ENCODE results near the gene FASLG. TPM values are rescaled to one million over a fixed set of nuclear protein-coding genes. Genes with fewer than 3 reads are reported as not detected.
A peak's percentile ranks its signal among the peaks of the same experiment; 100 is the strongest.
"Not testable (repeated sequence)": the region's sequence is repeated elsewhere in the genome, so short reads cannot be mapped to it uniquely, and the experiment has no call there.

The FASLG gene, protein sequence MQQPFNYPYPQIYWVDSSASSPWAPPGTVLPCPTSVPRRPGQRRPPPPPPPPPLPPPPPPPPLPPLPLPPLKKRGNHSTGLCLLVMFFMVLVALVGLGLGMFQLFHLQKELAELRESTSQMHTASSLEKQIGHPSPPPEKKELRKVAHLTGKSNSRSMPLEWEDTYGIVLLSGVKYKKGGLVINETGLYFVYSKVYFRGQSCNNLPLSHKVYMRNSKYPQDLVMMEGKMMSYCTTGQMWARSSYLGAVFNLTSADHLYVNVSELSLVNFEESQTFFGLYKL
- not detected in 2 replicates for total RNA-seq (2014; rRNA removed; shearing (Covaris generic))

DNA sequence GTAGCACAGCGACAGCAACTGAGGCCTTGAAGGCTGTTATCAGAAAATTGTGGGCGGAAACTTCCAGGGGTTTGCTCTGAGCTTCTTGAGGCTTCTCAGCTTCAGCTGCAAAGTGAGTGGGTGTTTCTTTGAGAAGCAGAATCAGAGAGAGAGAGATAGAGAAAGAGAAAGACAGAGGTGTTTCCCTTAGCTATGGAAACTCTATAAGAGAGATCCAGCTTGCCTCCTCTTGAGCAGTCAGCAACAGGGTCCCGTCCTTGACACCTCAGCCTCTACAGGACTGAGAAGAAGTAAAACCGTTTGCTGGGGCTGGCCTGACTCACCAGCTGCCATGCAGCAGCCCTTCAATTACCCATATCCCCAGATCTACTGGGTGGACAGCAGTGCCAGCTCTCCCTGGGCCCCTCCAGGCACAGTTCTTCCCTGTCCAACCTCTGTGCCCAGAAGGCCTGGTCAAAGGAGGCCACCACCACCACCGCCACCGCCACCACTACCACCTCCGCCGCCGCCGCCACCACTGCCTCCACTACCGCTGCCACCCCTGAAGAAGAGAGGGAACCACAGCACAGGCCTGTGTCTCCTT, at the start of gene FASLG:
TSS of gene FASLG (plus strand) at position 233 of the 583 bp plus-strand sequence. CDS start at position 332, 99 bp downstream.
- DNase-seq (ENCODE audit: low spot score): no peak

DNA sequence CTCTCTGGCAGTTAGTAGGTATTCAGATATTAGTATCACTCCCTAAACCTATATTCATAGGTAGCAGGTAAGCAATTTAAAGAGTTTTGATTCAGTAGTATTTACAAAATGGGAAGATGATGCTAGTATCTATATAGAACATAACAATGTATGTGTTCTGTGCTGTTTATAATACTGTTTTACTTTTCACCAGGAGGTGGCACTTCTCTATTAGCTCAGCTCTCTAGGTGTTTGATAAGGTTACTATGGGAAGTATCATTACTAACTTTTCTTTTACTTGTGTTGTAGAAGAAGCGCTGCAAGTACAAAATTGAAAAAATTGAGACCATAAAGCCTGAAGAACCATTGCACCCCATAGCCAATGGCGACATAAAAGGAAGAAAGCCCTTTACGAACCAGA, 49.4 kb upstream of the FASLG start:
- peak; percentile 32 for DNase-seq (ENCODE audit: low spot score)

DNA sequence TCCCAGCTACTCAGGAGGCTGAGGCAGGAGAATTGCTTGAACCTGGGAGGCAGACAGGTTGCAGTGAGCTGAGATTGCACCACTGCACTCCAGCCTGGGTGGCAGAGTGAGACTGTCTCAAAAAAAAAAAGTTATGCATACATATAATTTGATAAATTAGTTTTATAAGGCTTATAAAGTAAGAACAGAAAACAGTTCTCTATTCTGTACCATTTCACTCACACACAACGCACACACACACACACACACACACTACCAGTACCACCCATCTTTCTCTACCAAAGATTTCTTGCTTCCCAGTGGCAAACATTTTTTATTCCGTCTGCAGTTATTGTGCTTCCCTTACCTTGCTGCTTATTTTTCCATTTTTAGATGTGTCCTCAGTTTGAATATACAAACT, 46.4 kb upstream of the FASLG start:
- no peak for DNase-seq (ENCODE audit: low spot score)

DNA sequence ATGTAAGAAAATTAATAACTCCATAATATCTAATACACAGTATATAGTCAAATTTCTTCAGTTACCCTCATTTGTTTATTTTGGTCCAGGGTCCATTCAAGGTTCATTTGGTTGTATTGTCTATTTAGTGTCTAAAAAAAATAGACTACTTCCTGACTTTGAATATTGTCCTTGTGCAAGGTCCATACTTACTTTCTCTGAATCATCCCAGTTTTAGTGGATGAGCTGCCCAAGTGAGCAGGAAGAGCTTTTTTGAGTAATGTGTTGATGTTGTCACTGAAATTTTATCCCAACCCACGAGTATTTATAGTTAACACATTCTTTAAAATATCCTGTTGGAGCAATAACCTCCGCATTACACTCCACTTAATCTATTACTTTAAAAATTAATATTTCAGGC, 45.6 kb upstream of the FASLG start:
- no peak for DNase-seq (ENCODE audit: low spot score)

DNA sequence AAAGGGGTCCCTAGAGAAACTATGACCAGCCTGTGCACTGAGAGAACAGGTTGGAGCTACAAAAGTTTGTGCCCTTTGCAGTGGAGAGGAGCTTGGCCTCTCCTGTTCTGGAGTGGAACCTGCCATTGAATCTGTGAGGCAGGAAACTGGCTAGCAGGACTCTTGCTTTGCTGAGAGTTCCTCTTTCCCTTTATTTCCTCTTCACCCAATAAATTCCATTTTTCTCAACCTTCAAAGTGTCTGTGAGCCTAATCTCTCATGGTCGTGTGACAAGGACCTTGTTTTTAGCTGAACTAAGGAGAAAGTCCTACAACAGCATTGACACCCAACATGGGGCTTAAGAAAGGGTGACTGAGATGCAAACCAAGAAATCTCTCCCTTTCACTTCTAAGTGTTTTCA, 42.7 kb upstream of the FASLG start:
- DNase-seq (ENCODE audit: low spot score): no peak

DNA sequence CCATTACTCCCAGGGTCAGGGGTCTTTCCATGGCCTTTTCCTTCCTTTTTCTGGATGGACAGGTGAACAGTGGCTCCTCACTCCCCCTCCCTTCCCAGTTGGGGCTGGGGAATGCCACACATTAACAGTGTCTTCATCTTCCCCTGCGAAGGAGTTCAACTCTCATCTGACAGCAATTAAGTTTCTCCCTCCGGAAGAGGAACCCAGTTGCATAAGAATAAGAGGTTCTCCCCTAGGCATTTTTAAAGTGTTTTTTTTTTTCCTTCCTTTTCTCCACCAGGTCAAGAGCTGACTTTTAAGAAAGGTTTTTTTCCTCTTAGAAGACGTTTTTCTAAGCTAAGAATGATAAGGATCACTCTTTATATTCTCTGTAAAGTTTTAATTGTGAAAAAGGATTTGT, 42.3 kb upstream of the FASLG start:
- DNase-seq (ENCODE audit: low spot score): no peak

DNA sequence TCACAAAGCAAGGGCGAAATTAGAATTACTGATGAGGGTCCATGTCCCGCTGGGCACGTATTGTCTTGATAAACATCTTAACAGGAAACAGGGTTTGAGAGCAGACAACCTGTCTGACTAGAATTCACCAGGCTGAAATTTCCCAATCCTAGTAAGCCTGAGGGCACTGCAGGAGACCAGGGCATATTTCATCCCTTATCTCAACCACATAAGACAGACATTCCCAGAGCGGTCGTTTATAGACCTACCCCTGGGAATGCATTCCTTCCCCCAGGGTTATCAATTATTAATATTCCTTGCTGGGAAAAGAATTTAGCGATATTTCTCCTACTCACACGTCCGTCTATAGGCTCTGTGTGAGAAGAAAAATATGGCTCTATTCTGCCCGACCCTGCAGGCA, 38.3 kb upstream of the FASLG start:
- not testable (repeated sequence) for DNase-seq (ENCODE audit: low spot score)

DNA sequence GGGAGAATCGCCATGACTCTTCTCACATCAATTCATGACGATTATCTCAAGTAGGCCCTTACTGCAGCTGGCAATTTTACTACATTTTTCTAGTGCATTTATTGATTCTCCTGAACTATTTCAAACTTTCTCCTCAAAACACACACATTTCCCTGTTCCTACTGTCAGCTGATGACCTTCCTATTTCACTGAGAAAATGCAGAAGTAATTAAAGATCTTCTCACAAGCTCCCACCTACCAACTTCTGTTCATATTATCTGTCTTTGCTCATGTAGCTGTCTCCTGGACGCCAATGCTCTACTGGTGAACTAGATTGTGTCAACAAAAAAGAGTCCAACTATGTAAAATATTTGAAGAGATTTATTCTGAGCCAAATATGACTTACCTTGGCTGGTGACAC, 36.4 kb upstream of the FASLG start:
- no peak for DNase-seq (ENCODE audit: low spot score)

DNA sequence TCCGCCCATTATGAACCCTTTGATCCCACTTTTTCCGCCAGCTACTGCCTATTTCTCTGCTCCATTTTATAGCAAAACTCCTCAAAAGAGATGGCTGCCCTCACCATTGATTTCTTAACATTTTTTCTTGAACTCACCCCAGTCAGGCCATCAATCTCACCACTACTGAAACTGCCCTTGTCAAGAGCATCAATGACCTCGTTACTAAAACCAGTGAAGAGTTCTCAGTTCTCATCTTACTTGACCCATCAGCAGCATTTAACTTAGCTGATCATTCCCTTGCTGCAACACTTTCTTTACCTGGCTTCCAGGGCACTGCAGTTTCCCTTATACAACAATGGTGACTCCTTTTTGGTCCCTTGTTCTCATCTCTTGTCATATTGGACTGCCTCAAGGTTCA, 35.2 kb upstream of the FASLG start:
- DNase-seq (ENCODE audit: low spot score): no peak

DNA sequence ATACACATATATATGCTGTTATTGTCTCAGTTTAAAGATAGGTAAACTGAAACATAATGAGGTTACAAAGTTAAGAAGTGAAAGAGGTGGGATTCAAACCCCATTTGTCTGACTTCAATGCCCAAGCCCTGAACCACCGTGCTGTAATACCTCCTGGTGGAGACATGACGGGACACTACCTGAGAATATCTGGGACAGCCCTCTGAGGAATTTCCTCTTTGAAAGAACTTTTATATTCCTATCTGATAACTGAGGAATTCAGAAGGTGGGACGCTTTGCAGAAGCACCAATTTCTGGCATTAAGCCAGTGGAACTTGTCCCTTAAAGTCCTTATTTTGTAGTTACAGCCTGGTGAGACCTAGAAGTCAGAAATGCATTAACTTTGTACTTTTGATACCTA, 32.1 kb upstream of the FASLG start:
- no peak for DNase-seq (ENCODE audit: low spot score)

DNA sequence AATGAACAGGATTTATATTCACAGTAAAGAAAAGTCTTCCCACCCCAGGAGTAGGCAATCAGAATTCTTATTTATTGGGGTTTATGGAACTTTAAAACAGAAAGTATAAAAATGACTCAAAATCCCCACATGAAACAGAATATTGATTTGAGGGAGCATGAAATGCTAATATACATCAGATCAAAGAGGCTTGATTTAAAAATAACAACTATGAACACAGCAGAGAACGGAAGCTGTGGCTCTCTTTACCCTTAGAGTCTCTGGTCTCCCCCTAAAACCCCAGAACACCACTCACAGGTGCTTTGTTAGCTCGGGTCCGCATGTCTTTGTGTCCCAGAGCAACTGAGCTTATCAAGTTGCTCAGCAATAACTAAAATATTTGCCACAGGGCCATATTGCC, 31.2 kb upstream of the FASLG start:
- DNase-seq (ENCODE audit: low spot score): no peak

DNA sequence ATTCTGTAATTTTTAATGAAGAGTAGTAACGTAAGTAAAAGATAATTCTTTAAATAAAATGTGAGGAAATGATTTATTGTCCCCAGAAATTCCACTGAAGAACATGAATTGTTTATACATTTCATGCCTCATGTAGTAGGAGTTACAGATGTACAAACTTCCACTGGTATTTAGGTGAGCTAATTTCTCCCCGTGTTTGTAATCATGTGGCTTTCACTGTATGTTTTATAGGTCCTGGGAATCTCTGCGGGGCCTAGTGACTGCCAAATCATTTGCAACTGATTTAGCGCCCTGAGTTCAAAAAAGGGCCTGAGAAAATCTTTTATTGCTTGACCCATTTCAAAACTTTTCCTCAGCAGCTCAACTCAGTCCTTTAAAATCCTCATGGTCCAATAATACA, 30.5 kb upstream of the FASLG start:
- no peak for DNase-seq (ENCODE audit: low spot score)

DNA sequence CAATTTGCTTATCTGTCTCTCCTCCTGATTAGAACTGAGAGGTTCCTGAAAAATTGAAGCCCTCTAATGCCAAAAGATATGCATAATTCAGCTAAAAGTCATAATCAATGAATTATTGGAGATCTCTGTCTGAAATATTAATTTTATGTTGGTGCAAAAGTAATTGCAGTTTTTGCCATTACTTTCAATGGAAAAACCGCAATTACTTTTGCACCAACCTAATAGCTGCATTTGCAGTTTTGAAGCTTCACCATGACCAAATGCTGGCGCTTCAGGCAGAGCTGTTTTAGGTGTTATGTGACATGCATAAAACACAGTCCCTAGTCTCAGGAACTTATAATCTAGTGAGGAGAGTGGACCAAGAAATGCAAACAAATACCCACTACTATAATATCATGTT, 29.7 kb upstream of the FASLG start:
- no peak for DNase-seq (ENCODE audit: low spot score)

DNA sequence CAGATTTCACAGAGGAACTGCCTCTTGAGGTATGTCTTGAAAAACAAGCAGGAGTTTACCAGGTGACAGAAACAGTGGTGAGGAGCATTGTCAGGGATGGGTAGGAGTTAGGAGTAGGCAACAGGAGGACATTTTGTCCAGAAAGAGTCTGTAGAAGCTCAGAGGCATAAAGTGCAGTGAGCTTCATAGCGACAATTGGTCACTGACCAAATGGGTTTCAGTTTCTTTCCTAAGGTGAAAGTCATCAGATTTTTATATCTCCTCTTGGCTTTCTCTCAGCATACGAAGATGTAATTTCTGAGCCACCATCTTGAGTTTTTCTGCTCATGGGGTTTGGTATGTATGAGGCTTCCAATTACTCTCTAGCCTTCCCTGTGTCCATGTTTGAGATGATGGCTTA, 29.3 kb upstream of the FASLG start:
- DNase-seq (ENCODE audit: low spot score): no peak

DNA sequence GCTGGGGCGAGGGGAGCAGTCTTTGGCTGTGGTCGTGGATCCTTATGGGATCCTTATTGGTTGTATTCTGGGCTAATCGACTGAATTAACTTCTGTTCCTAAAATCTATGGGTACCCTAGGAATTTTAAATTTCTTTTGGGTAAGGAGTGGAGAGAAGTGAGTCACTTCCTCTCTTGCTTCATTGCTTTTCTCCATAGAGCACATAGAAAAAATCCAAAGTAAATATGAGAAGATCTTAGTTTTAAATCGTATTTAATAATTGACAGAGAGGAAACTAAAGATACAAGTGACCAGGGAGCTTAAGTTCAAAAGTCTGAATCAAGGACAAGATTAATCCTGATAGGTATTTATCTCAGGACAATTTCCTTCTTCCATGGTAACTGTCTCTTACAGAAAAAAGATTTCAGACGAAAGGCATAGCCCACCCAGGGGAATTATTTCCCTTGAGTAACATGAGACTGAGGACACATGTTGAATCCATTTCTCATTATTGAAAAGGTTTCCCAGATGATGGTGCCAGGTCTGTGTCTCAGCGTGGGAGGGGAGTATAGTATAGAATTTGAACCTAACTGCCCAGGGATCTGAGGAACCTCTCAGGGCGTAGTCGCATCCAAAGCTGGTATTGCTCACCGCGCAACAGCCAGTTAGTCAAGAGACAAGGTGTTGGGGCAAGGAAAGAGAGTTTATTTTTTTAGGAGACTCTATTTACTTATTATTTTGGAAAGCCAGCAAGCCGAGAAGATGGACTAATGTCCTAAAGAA, 28.7 kb upstream of the FASLG start:
- DNase-seq (ENCODE audit: low spot score): no peak

DNA sequence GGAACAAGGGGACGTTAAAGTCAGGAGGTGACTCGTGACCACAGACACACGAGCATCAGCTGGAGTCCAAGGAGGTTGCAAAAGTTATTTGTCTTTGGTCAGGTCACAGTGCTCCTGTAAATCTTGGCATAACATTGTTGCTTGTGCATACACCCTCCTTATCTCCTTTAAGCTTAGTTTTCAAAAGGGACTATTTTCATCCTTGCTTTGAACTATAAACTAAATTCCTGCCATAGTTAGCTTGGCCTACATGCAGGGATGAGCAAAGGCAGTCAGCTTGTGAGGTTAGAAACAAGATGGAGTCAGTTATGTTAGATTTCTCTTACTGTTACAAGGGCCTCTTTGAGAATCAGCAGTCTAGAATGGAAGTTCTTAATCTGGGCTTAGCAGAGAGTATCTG, 28.0 kb upstream of the FASLG start:
- DNase-seq (ENCODE audit: low spot score): no peak

DNA sequence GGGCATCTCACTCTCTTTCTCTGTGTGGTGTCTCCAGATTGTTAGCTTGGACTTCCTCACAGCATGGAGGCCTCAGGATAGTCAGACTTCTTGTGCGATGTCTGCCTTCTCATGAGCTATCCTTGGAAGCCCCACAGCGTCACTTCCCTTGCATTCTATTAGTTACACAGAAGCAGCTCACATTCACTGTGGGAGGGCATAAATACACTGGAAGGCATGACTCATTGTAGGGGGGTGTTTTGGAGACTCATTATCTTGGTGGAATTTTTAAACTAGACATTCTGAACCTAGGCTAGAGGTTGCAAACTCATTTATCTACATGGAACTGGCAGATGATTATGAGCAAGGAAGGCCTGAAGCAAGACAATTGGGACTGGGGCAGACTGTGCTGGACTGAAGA, 21.4 kb upstream of the FASLG start:
- DNase-seq (ENCODE audit: low spot score): peak; percentile 96

DNA sequence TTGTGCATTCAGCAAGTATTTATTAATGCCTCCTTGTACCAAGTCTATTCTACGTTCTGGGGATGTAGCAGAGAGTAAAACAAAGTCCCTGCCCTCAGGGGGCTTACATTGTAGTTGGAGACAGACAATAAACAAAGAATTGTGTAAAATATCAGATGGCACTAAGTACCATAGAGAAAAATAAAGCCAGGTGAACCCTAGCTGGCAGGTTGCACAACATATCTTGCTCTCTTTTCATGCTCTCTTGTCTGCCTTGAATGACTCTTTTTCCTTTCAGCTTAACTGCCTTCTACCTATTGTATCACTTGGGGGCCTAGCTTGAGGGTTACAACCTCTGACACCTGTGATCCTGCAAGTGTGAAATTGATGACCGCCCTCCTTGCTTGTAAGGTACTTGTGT, 20.7 kb upstream of the FASLG start:
- DNase-seq (ENCODE audit: low spot score): no peak

DNA sequence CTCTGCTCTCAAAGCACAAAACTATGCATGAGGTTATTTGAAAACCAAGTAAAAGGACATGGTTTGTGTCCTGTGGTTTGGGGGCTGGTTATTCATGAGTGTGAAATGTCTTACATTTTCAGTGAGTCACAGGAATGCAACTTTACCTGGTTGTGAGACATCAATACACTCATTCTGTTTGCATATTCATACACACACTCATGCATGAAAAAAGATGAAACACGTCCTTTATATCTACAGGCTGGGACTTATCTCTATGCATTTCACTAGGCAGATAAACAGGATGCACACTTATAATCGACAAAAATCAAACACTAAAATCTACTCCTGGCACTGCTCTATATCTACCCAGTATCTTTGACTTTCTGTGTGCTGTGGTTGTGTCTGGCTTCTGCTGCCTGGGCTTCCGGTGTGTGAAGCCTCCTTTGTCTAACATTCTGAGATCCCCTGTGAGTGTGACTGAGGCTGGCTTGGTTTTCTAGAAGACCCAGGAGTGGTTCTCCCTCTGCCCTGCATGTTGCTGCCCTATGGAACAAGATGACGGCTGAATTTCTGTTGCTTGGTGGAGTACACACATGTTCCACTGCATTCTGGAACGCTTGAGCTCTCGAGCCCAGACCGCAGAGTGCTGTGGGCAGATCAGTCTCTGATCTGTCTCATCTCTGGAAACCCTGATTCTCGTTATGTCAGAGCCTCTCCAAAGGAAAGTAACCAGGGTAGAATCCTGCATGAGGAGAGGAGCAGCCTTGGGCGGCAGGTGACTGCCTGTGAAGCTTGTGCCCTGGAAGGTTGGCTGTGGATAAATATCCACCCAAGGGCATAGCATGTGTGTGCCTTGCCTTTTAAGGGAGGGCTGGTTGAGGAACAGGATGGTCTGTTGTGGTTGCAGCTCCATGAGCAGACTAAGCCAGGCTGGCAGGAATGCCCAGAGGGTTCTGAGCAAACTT, 19.7 kb upstream of the FASLG start:
- DNase-seq (ENCODE audit: low spot score): peak; percentile 92

DNA sequence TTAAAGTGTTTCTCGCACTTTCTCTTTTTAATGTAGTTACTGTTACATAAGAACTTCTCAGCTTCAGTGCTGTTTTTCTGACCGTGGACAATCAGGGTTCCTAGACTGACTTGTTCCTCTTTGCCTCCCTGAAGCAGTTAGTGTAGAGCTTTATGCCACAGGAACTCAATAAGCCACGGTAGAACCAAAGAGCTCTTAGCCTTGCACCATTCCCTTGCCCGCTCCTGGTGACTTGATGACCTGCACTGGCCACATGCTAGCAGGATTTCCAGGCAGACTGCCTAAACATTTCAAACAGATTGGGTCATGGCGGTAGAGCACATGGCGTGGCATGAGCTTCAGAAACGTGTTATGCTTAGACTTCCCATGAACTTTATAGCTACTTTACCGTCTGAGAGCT, 18.8 kb upstream of the FASLG start:
- no peak for DNase-seq (ENCODE audit: low spot score)

DNA sequence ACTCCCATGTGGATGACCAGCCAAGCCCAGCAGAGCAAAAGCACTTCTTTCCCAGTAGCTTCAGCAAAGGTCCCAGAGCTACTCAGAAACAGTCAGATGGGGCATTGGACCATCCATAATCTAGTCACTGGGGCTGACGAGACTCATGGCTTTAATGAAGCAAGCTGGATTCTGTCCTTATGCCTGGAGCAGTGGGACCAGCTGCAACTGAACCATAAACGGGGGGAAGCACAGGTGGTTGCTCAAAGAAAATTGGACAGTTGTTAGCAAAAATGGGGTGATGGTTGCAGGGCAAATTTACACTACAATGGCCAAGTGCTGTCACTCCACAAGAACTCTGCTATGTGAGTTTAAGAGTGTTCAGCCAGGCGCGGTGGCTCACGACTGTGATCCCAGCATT, 17.4 kb upstream of the FASLG start:
- DNase-seq (ENCODE audit: low spot score): no peak

DNA sequence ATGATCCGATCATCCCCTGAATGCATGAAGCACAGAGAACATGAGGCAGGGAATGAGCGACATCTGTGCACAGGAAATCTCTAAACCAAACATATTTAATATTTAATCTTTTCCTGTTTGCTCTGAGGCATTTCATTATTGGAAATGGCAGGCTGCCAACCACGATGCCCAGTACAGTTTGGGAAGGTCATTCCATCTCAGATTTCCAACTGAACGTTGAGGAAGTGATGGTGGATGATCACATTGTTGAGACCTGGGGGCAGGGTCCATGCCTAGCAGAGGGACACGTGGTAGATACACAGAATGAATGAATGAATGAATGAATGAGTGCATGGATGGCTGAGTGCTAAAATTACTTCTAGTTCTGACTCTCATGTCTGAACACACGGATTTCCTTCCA, 15.9 kb upstream of the FASLG start:
- DNase-seq (ENCODE audit: low spot score): no peak
